ENCODE data around the gene AP3S2. TPM values are rescaled to one million over a fixed set of nuclear protein-coding genes. Genes with fewer than 3 reads are reported as not detected.

The AP3S2 gene
- total RNA-seq, 1 donor from 2014 or later = 16.0 TPM

DNA sequence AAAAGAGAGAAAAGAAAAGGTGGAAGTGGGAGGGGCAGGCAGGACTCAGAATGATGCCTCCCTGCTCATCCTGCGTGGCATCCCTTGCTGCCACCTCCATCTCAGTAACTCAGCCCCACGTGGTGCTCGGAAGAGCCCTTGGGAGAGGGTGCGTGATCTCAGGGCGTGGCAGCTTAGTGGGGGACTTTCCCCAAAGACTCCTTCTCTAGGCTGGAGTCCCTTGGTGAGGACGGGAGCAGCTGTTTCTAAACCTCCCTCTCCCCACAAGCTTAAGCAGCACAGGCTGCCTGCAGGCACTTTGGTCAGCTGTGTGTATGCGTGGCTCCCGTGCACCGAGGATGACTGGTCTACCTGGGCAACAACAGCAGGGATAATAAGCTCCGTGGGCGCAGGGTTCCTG, 71.8 kb downstream of the AP3S2 start:
- H3K27me3 ChIP-seq = no peaks in the 10 kb centered on the region
- no peak for DNase-seq (ENCODE audit: low spot score in 2 of 2)
- intact Hi-C loops (cut with DNase I) = no loop called here
- H3K36me3 ChIP-seq = no peaks in the 10 kb centered on the region
- H3K9me3 ChIP-seq = no peaks in the 10 kb centered on the region
- H3K4me1 ChIP-seq = peaks cover 0 to 2% of the 10 kb centered on the region in 2 donors
- TF ChIP-seq, protein P1, sequence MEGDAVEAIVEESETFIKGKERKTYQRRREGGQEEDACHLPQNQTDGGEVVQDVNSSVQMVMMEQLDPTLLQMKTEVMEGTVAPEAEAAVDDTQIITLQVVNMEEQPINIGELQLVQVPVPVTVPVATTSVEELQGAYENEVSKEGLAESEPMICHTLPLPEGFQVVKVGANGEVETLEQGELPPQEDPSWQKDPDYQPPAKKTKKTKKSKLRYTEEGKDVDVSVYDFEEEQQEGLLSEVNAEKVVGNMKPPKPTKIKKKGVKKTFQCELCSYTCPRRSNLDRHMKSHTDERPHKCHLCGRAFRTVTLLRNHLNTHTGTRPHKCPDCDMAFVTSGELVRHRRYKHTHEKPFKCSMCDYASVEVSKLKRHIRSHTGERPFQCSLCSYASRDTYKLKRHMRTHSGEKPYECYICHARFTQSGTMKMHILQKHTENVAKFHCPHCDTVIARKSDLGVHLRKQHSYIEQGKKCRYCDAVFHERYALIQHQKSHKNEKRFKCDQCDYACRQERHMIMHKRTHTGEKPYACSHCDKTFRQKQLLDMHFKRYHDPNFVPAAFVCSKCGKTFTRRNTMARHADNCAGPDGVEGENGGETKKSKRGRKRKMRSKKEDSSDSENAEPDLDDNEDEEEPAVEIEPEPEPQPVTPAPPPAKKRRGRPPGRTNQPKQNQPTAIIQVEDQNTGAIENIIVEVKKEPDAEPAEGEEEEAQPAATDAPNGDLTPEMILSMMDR (IDR thresholded peaks at IDR 0.05) = no peak
- no peak overlapping the region for H3K27ac ChIP-seq
- no peak overlapping the region for H3K4me3 ChIP-seq

DNA sequence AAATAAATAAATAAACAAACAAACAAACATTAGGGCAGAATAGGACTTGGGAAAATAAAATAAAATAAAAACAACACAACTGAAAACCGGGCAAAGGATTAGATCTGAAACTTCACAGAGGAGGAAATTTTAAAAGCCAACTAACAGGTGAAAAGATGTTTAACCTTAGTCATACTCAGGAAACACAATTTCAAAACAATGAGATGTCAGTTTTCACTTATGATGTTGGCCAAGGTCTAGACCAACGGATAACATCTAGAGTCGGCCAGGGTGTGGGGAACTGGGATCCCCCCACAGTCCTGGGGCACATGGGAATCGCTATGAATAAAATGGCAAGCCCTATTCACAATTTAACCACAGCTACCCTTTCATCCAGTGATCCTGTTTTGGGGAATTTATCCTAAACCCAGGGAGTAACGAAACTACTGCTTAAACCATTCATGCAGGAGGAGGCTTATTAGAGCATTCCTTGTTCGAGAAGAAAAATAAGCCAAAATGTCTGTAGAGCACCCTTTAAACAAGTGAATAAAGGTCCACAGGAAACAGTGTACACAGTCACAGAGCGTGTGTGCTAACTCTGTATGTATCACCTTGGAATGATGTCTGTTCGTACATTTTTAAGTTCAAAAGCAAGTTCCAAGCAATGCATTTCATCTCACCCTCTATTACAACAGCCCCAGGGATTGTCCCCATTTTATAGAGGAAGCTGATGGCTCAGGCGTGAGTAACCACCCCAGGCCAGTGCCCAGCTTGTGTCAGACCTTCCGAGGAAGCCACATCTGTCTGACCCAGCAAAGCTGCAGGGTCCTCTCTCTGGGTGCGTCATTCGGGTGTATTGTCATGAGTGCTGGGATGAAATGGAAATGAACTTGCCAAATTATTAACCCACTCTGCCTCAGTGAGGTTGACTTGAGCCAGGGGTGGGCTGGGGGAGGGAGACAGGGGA, 72.9 kb downstream of the AP3S2 start:
- intact Hi-C loops (cut with DNase I) = no loop called here
- Histone ChIP-seq H3K27ac (no peak overlapping the region), H3K4me3 (no peak overlapping the region), H3K9me3 (no peaks in the 10 kb centered on the region), H3K36me3 (no peaks in the 10 kb centered on the region), H3K4me1 (peaks cover 0 to 2% of the 10 kb centered on the region in 2 donors), H3K27me3 (no peaks in the 10 kb centered on the region)
- TF ChIP-seq, protein P1 (IDR thresholded peaks at IDR 0.05) = no peak
- peak; percentile 50 to 78 for DNase-seq (ENCODE audit: low spot score in 2 of 2)

DNA sequence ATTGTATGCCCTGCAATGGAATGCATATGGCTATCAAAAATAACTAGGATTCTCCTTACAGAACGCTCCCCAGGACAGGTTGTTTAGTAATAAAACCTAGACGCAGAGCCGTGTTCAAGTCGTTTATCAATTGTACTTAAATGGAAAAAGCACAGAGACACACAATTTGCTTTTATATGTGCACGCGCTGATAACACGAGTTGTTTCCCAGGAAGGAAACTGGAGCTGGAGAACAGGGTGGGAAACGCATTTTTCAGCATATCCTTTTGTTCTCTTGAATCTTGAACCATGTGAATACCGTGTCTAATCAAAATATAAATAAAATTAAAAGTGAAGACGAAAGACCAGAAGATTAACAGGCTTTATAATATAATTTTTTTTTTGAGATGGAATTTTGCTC, 75.5 kb downstream of the AP3S2 start:
- TF ChIP-seq, protein P1 (IDR thresholded peaks at IDR 0.05) = no peak
- Histone ChIP-seq H3K36me3 (no peaks in the 10 kb centered on the region), H3K4me1 (peaks cover 0 to 4% of the 10 kb centered on the region in 2 donors), H3K4me3 (no peak overlapping the region), H3K27ac (no peak overlapping the region), H3K27me3 (peaks cover 12% of the 10 kb centered on the region), H3K9me3 (no peaks in the 10 kb centered on the region)
- intact Hi-C loops (cut with DNase I) = no loop called here
- no peak for DNase-seq (ENCODE audit: low spot score in 2 of 2)

DNA sequence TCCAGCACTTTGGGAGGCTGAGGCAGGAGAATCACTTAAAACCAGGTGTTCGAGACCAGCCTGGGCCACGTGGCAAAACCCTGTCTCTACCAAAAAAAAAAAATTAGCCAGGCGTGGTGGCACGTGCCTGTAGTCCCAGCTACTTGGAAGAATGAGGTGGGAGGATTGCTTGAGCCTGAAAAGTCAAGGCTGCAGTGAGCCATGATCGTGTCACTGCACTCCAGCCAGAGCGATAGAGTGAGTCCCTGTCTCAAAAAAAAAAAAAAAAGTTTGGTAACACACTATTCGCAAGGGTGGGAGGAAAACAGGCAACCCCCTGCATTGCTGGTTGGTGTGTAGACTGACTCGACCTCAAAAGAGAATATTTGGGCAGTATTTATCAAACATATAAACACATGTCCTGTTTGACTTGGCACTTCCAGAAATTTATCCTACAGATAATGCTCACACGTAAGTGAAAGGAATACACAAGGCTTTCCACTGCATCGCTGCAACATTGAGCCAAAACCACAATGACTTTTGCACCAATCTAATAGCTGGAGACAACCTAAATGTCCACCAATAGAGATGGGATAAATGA, 76.0 kb downstream of the AP3S2 start:
- H3K36me3 ChIP-seq = no peaks in the 10 kb centered on the region
- no peaks in the 10 kb centered on the region for H3K9me3 ChIP-seq
- no peak for DNase-seq (ENCODE audit: low spot score in 2 of 2)
- intact Hi-C loops (cut with DNase I) = no loop called here
- TF ChIP-seq, protein P1 (IDR thresholded peaks at IDR 0.05) = no peak
- no peak overlapping the region for H3K4me3 ChIP-seq
- H3K27ac ChIP-seq = no peak overlapping the region
- H3K27me3 ChIP-seq = peaks cover 12% of the 10 kb centered on the region
- H3K4me1 ChIP-seq = peaks cover 0 to 2% of the 10 kb centered on the region in 2 donors

DNA sequence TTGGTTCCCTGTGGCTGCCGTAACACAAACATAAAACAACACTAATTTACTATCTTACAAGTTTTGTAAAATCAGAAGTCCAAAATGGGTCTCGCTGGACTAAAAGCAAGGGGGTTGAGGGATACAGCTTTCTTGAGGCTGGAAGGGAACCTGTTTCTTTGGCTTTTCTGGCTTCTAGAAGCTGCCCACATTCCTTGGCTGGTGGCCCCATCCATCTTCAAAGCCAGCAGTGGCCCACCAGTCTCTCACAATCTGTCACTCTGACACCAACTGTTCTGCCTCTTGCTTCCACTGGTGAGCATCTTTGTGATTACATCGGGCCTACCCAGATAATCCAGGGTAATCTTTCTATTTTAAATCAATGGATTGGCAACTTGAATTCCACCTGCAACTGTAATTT, 78.0 kb downstream of the AP3S2 start:
- Histone ChIP-seq H3K4me1 (peaks cover 0 to 2% of the 10 kb centered on the region in 2 donors), H3K27ac (no peak overlapping the region), H3K4me3 (no peak overlapping the region), H3K36me3 (no peaks in the 10 kb centered on the region), H3K9me3 (no peaks in the 10 kb centered on the region), H3K27me3 (peaks cover 12% of the 10 kb centered on the region)
- intact Hi-C loops (cut with DNase I) = no loop called here
- TF ChIP-seq, protein P1 (IDR thresholded peaks at IDR 0.05) = no peak
- DNase-seq (ENCODE audit: low spot score in 2 of 2) = no peak
